GM12878 (cell line): ENCODE data around the gene TPCN1. TPM values are rescaled to one million over a fixed set of nuclear protein-coding genes. Genes with fewer than 3 reads are reported as not detected.

Experiments
- ATAC-seq: fragments of 200-7000 bp; cut with Tn5 transposase; 3 replicates; pipeline ENCODE4 v1.9.1; 2020; ENCODE audit warnings: mild to moderate bottlenecking, moderate library complexity
- BruUV-seq: library from RNA; stranded (reverse); fragments of 400-500 nt; replicated peaks from 2 replicates; lab custom pipeline; 2021; lab: Mats Ljungman, UMichigan
- CTCF ChIA-PET: fragments of 300-600 bp; sonication (Branson Sonifier 250); formaldehyde crosslinking; extraction: SDS; loops from one replicate; lab custom pipeline; 2021; ENCODE audit warnings: inconsistent platforms; lab: Yijun Ruan, JAX
- POLR2A ChIA-PET: fragments of 350-600 bp; formaldehyde crosslinking; extraction: SDS; loops from one replicate; lab custom pipeline; 2021; ENCODE audit warnings: inconsistent platforms; lab: Charles Lee
- RAD21 ChIA-PET: fragments of 300-600 bp; sonication (Branson Sonifier 250); formaldehyde crosslinking; loops from one replicate; lab custom pipeline; 2023; ENCODE audit warnings: antibody characterized with exemption; ENCODE audit not compliant: unreplicated experiment; lab: Charles Lee
- SMC1A ChIA-PET: fragments of 300-600 bp; sonication (Branson Sonifier 250); formaldehyde crosslinking; loops from one replicate; lab custom pipeline; 2023; ENCODE audit not compliant: unreplicated experiment, uncharacterized antibody; lab: Charles Lee
- DNase-seq: peaks from one replicate; pipeline ENCODE4 v3.0.0-alpha.2; 2011; ENCODE audit warnings: low read depth, low spot score
- FAIRE-seq: peaks from 3 replicates; lab custom pipeline; 2011; peaks lifted over from hg19 to GRCh38; lab: Jason Lieb, UNC
- H2AFZ ChIP-seq: 2 replicates; pipeline ENCODE4 v1.6.0; 2011; ENCODE audit warnings: low read depth, low read length, control low read depth; ENCODE audit not compliant: control insufficient read depth
- H3K27ac ChIP-seq: 2 replicates; pipeline ENCODE4 v1.5.1; 2011; ENCODE audit warnings: control low read depth; ENCODE audit not compliant: control insufficient read depth, insufficient read depth
- H3K27me3 ChIP-seq, 2 experiments: replicated peaks in 1 of 2; 2 replicates each; pipeline versions ENCODE4 v1.6.0 to v1.6.1; 2011; ENCODE audit warnings: low read length in 1 of 2; ENCODE audit not compliant: control insufficient read depth in 2 of 2, insufficient read depth in 2 of 2
- H3K36me3 ChIP-seq, 2 experiments: 2 replicates each; pipeline ENCODE4 v1.5.1; 2011; ENCODE audit warnings: low read length in 1 of 2; ENCODE audit not compliant: control insufficient read depth in 2 of 2, insufficient read depth in 2 of 2
- H3K4me1 ChIP-seq: 2 replicates; pipeline ENCODE4 v1.6.1; 2011; ENCODE audit warnings: mild to moderate bottlenecking, low read length, moderate library complexity, mixed read lengths; ENCODE audit not compliant: control insufficient read depth, insufficient read depth
- H3K4me2 ChIP-seq: 2 replicates; pipeline ENCODE4 v1.6.0; 2011; ENCODE audit warnings: control low read depth; ENCODE audit not compliant: control insufficient read depth, insufficient read depth
- H3K4me3 ChIP-seq: fragments of 200-600 bp; sonication (generic); 2 replicates; pipeline ENCODE4 v1.5.1; 2016
- H3K79me2 ChIP-seq: 2 replicates; pipeline ENCODE4 v1.6.0; 2011; ENCODE audit warnings: low read length; ENCODE audit not compliant: control insufficient read depth, insufficient read depth
- H3K9ac ChIP-seq: 2 replicates; pipeline ENCODE4 v1.8.0; 2011; ENCODE audit warnings: low read length, control low read depth, mixed read lengths; ENCODE audit not compliant: control insufficient read depth, insufficient read depth
- H3K9me3 ChIP-seq: replicated peaks from 3 replicates; pipeline ENCODE4 v1.5.1; 2011; ENCODE audit warnings: mild to moderate bottlenecking, low read length; ENCODE audit not compliant: control insufficient read depth, insufficient read depth
- H4K20me1 ChIP-seq: 2 replicates; pipeline ENCODE4 v1.6.0; 2011; ENCODE audit not compliant: control insufficient read depth, insufficient read depth
- ASH2L ChIP-seq: fragments of 300-600, 200-600 bp; sonication (generic); IDR thresholded peaks from 2 replicates; pipeline ENCODE4 v1.6.1; 2017; ENCODE audit warnings: low read depth, mild to moderate bottlenecking, borderline replicate concordance
- CREM ChIP-seq: IDR thresholded peaks from 2 replicates; pipeline ENCODE4 v1.6.1; 2014; ENCODE audit warnings: antibody characterized with exemption, low read depth
- EGR1 ChIP-seq, 2 experiments: IDR thresholded peaks; 1 replicate in 1 of 2; 2 replicates in 1 of 2; pipeline ENCODE4 v1.6.1; 2011 to 2012; ENCODE audit warnings: low read depth in 2 of 2, low read length in 2 of 2, borderline replicate concordance in 1 of 2, mild to moderate bottlenecking in 1 of 2, moderate library complexity in 1 of 2
- GATAD2B ChIP-seq: fragments of 450-650 bp; conservative IDR thresholded peaks from 2 replicates; pipeline ENCODE4 v1.6.1; 2017; ENCODE audit warnings: low read depth, mild to moderate bottlenecking, moderate library complexity
- IKZF1 ChIP-seq: fragments of 450-650 bp; conservative IDR thresholded peaks from 2 replicates; pipeline ENCODE4 v1.6.1; 2017; ENCODE audit warnings: antibody characterized with exemption, mild to moderate bottlenecking
- NFYA ChIP-seq: IDR thresholded peaks from 2 replicates; pipeline ENCODE4 v1.6.1; 2011; ENCODE audit warnings: low read depth, mild to moderate bottlenecking, low read length, improper control_type of control experiment, borderline replicate concordance
- NR2C1 ChIP-seq: fragments of 450-650 bp; IDR thresholded peaks from 2 replicates; pipeline ENCODE4 v1.6.1; 2017; ENCODE audit warnings: antibody characterized with exemption, mild to moderate bottlenecking, moderate library complexity
- NR2C2 ChIP-seq: IDR thresholded peaks from 2 replicates; pipeline ENCODE4 v1.6.1; 2011; ENCODE audit warnings: borderline replicate concordance, low read depth; ENCODE audit not compliant: control insufficient read depth, insufficient read length
- NR2F1 ChIP-seq: fragments of 450-650 bp; conservative IDR thresholded peaks from 2 replicates; pipeline ENCODE4 v1.6.1; 2017; ENCODE audit warnings: mild to moderate bottlenecking
- RB1 ChIP-seq: fragments of 450-650 bp; formaldehyde crosslinking; IDR thresholded peaks from 2 replicates; pipeline ENCODE4 v1.6.1; 2017; ENCODE audit warnings: mild to moderate bottlenecking, borderline replicate concordance
- SMARCA5 ChIP-seq: fragments of 450-650 bp; IDR thresholded peaks from 2 replicates; pipeline ENCODE4 v1.6.1; 2017; ENCODE audit warnings: mild to moderate bottlenecking
- ZZZ3 ChIP-seq: IDR thresholded peaks from 2 replicates; pipeline ENCODE4 v1.6.1; 2011; ENCODE audit warnings: low read depth; ENCODE audit not compliant: control insufficient read depth, insufficient read length
- WGBS: methylation state at CpG from one replicate; pipeline ENCODE4 v1.1.6; 2016; ENCODE audit warnings: low lambda C conversion rate; ENCODE audit not compliant: insufficient replicate concordance, insufficient coverage; ENCODE audit errors: missing lambda C conversion rate; 5-methylcytosine and 5-hydroxymethylcytosine counted together
- in situ Hi-C: fragments of 300-500 bp; cut with MboI; formaldehyde crosslinking; loops from 9 replicates; pipeline ENCODE4 v1.14.3; 2018; ENCODE audit warnings: mixed read lengths
- intact Hi-C: fragments of 100-400 bp; cut with micrococcal nuclease; formaldehyde crosslinking; loops from one replicate; pipeline ENCODE4 v1.14.2; 2022; ENCODE audit not compliant: unreplicated experiment
- polyA plus RNA-seq, 11 experiments: library from polyadenylated mRNA; depleted of rRNA in 4 of 11; unstranded in 6 of 11; stranded (reverse) in 5 of 11; fragments of >200 nt; fragmentation: Nextera tagmentation in 4 of 11; fragmentation: Illumina TruSeq in 1 of 11; extraction: Ambion mirVana in 4 of 11; extraction: Trizol in 1 of 11; gene quantifications; 1 replicate in 1 of 11; 2 replicates in 10 of 11; pipeline versions ENCODE4 v1.2.1 to v1.2.3, GENCODE V29; 2011 to 2016; ENCODE audit warnings: inconsistent platforms in 2 of 11, missing spikeins in 2 of 11, low read depth in 1 of 11
- total RNA-seq, 4 experiments: library from RNA; depleted of rRNA in 3 of 4; stranded (reverse); fragments of >200 nt in 3 of 4; fragmentation: Illumina TruSeq in 1 of 4; extraction: Trizol in 1 of 4; gene quantifications; 2 replicates each; pipeline versions ENCODE4 v1.2.1 to v1.2.3, GENCODE V29; 2013 to 2021
- TF ChIP-seq, protein P1 (sequence below), 3 experiments: IDR thresholded peaks in 2 of 3; conservative IDR thresholded peaks in 1 of 3; 2 replicates each; pipeline ENCODE4 v1.5.1; 2011; ENCODE audit warnings: low read depth in 3 of 3, low read length in 3 of 3, mild to moderate bottlenecking in 3 of 3, control low read depth in 2 of 3, moderate library complexity in 2 of 3, inconsistent platforms in 1 of 3, mixed read lengths in 1 of 3; ENCODE audit not compliant: control insufficient read depth in 2 of 3, insufficient read depth in 1 of 3; ENCODE audit errors: extremely low read depth in 1 of 3
- TF ChIP-seq, protein P2 (sequence below): IDR thresholded peaks from 2 replicates; pipeline ENCODE4 v1.6.1; 2011; ENCODE audit warnings: low read depth, mild to moderate bottlenecking, low read length, moderate library complexity, borderline replicate concordance; ENCODE audit errors: extremely low read depth
- TF ChIP-seq, protein P3 (sequence below): fragments of 450-650 bp; formaldehyde crosslinking; IDR thresholded peaks from 2 replicates; pipeline ENCODE4 v1.4.0; 2020; ENCODE audit warnings: mild to moderate bottlenecking, moderate library complexity

Gene TPCN1
- total and polyA plus RNA-seq, 10 of the 15 experiments (the other 5 are each of a cell fraction or from before 2014, with no cell fraction given): 0.79 to 30.9 (median 19.4) TPM

- peak overlapping the region; percentile 39; the same call in 1 of the 2 replicates for H3K27ac ChIP-seq
- FAIRE-seq (peak; percentile 7), ATAC-seq (peak; percentile 63), DNase-seq (no peak)
- no peaks in the 10 kb centered on the region for H3K27me3 ChIP-seq
- H3K9ac ChIP-seq: no peak overlapping the region
- no peaks in the 10 kb centered on the region for H4K20me1 ChIP-seq
- H3K4me2 ChIP-seq: peak overlapping the region; percentile 42; the same call in 1 of the 2 replicates
- intact Hi-C loops (no loop called here), in situ Hi-C loops (no loop called here)
- no peaks in the 10 kb centered on the region for H3K79me2 ChIP-seq
- BruUV-seq: no TSS peak
- ChIA-PET SMC1A (interaction anchor here (0.6 to 1.9 kb wide), 10 partner anchors 8 to 1835 kb away, joined by 3 to 8 read pairs (median 3); partner anchors contain the start of gene SLC8B1), CTCF (interaction anchor here (0.6 to 2.1 kb wide), 16 partner anchors 10 to 181 kb away, joined by 3 to 13 read pairs (median 4); partner anchors contain the start of gene PLBD2), RAD21 (interaction anchor here (0.7 to 1.6 kb wide), 8 partner anchors 8 to 140 kb away, joined by 3 to 6 read pairs (median 4); partner anchors contain the start of genes SDSL and SLC8B1), POLR2A (interaction anchor here (0.6 to 2.1 kb wide), 5 partner anchors 8 to 139 kb away, joined by 3 to 6 read pairs (median 3); partner anchors contain the start of genes SDSL and SLC8B1)
- H3K4me3 ChIP-seq: no peak overlapping the region
- TF ChIP-seq ASH2L (no peak), EGR1 (IDR thresholded peaks at IDR 0.05; ENCODE audit: borderline replicate concordance in 1 of 2, low read depth in 2 of 2, low read length in 2 of 2) (no peak), NR2F1 (no peak), GATAD2B (no peak), ZZZ3 (no peak), NR2C1 (no peak), CREM (no peak), SMARCA5 (no peak), IKZF1 (0 out of 2 replicates have a peak, but pooled peaks have one; percentile 22), RB1 (no peak), NFYA (no peak), NR2C2 (no peak)
- TF ChIP-seq, protein P1, sequence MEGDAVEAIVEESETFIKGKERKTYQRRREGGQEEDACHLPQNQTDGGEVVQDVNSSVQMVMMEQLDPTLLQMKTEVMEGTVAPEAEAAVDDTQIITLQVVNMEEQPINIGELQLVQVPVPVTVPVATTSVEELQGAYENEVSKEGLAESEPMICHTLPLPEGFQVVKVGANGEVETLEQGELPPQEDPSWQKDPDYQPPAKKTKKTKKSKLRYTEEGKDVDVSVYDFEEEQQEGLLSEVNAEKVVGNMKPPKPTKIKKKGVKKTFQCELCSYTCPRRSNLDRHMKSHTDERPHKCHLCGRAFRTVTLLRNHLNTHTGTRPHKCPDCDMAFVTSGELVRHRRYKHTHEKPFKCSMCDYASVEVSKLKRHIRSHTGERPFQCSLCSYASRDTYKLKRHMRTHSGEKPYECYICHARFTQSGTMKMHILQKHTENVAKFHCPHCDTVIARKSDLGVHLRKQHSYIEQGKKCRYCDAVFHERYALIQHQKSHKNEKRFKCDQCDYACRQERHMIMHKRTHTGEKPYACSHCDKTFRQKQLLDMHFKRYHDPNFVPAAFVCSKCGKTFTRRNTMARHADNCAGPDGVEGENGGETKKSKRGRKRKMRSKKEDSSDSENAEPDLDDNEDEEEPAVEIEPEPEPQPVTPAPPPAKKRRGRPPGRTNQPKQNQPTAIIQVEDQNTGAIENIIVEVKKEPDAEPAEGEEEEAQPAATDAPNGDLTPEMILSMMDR (IDR thresholded peaks at IDR 0.05 in 2 of 3, conservative IDR thresholded peaks at IDR 0.05 in 1 of 3; ENCODE audit: control insufficient read depth in 2 of 3, extremely low read depth in 1 of 3, insufficient read depth in 1 of 3, low read depth in 3 of 3, low read length in 3 of 3): peak in 2 of 3 experiments; percentile 7 to 22; a peak in 1 of 6 replicates
- TF ChIP-seq, protein P2, sequence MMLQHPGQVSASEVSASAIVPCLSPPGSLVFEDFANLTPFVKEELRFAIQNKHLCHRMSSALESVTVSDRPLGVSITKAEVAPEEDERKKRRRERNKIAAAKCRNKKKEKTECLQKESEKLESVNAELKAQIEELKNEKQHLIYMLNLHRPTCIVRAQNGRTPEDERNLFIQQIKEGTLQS: no peak
- TF ChIP-seq, protein P3, sequence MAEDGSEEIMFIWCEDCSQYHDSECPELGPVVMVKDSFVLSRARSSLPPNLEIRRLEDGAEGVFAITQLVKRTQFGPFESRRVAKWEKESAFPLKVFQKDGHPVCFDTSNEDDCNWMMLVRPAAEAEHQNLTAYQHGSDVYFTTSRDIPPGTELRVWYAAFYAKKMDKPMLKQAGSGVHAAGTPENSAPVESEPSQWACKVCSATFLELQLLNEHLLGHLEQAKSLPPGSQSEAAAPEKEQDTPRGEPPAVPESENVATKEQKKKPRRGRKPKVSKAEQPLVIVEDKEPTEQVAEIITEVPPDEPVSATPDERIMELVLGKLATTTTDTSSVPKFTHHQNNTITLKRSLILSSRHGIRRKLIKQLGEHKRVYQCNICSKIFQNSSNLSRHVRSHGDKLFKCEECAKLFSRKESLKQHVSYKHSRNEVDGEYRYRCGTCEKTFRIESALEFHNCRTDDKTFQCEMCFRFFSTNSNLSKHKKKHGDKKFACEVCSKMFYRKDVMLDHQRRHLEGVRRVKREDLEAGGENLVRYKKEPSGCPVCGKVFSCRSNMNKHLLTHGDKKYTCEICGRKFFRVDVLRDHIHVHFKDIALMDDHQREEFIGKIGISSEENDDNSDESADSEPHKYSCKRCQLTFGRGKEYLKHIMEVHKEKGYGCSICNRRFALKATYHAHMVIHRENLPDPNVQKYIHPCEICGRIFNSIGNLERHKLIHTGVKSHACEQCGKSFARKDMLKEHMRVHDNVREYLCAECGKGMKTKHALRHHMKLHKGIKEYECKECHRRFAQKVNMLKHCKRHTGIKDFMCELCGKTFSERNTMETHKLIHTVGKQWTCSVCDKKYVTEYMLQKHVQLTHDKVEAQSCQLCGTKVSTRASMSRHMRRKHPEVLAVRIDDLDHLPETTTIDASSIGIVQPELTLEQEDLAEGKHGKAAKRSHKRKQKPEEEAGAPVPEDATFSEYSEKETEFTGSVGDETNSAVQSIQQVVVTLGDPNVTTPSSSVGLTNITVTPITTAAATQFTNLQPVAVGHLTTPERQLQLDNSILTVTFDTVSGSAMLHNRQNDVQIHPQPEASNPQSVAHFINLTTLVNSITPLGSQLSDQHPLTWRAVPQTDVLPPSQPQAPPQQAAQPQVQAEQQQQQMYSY (CRISPR knock-in tag): no peak
- H3K9me3 ChIP-seq: no peaks in the 10 kb centered on the region; the same call in 2 of the 3 replicates
- 76% methylated on average over 4 of the region's 4 CpGs for WGBS
- peaks cover 16% of the 10 kb centered on the region for H3K4me1 ChIP-seq
- no peaks in the 10 kb centered on the region; a peak in 1 of 4 replicates for H3K36me3 ChIP-seq
- no peak overlapping the region; the same call in 1 of the 2 replicates for H2AFZ ChIP-seq
Measured at GRCh38 chr12:113326775-113327395, 105.6 kb downstream of the TPCN1 start.
